ENCODE results near the gene ARHGAP33. TPM values are rescaled to one million over a fixed set of nuclear protein-coding genes. Genes with fewer than 3 reads are reported as not detected.
A peak's percentile ranks its signal among the peaks of the same experiment; 100 is the strongest.

The ARHGAP33 gene
- total and polyA plus RNA-seq, 4 experiments from 2014 or later, result 0.29 to 19.4 (median 15.8) TPM; not detected in 1

GRCh38 chr19:35744430-35745327 lies 30.7 kb upstream of the ARHGAP33 start:
- Histone ChIP-seq H3K36me3 (ENCODE audit: insufficient read depth, low read length) (no peaks in the 10 kb centered on the region), H3K9me3 (ENCODE audit: control insufficient read depth in 1 of 2, low read length in 2 of 2) (no peaks in the 10 kb centered on the region), H3K4me1 (ENCODE audit: insufficient read depth, low read length) (peaks cover 67% of the 10 kb centered on the region), H3K27ac (ENCODE audit: low read depth, low read length) (peak overlapping the region; percentile 99), H3K4me3 (ENCODE audit: low read length in 2 of 2) (peak overlapping the region; percentile 67 to 87), H3K27me3 (ENCODE audit: insufficient read depth, low read length) (no peaks in the 10 kb centered on the region)
- CTCF ChIA-PET (ENCODE audit: partially characterized antibody), result interaction anchor here (0.5 to 1.0 kb wide), 4 partner anchors 8 to 214 kb away, joined by 3 to 5 read pairs (median 3); no protein-coding TSS in a partner anchor
- POLR2A ChIA-PET (ENCODE audit: partially characterized antibody), result interaction anchor here (0.7 to 4.6 kb wide), 23 partner anchors 9 to 470 kb away, joined by 3 to 51 read pairs (median 4); partner anchors contain the start of genes COX6B1, HSPB6, KMT2B and POLR2I
- Mint-ChIP-seq H3K27ac (peak overlapping the region; percentile 98 to 100 (median 100)), H3K4me3 (peak overlapping the region; percentile 95 to 99 (median 98)), H3K36me3 (peaks cover 5 to 34% of the 10 kb centered on the region in 2 donors), H3K27me3 (no peaks in the 10 kb centered on the region), H3K4me1 (peaks cover 32 to 77% (median 52%) of the 10 kb centered on the region in 4 donors), H3K9me3 (no peaks in the 10 kb centered on the region)
- peak; percentile 96 to 97 (median 96) for DNase-seq
- intact Hi-C loops (cut with micrococcal nuclease), result loop anchor here (1.0 to 10.0 kb wide), 10 partner anchors 27 to 1630 kb away; partner anchors contain the start of genes ARHGAP33, HCST, SCGB2B2 and THAP8

GRCh38 chr19:35745328-35746086 lies 29.9 kb upstream of the ARHGAP33 start, which contains the start of the genes PSENEN and U2AF1L4:
Gene PSENEN, plus strand, starts transcription at chr19:35745651. Its CDS starts 280 bp downstream, at chr19:35745931.
Gene U2AF1L4, minus strand, starts transcription at chr19:35745418. Its CDS starts 27 bp downstream, at chr19:35745391.
- Mint-ChIP-seq H3K4me3 (peak within 1 kb of the TSS; percentile 95 to 99 (median 98)), H3K4me1 (peaks cover 33 to 72% (median 51%) of the 10 kb centered on the region in 4 donors), H3K27ac (peak within 1 kb of the TSS; percentile 98 to 100 (median 100)), H3K9me3 (no peaks in the 10 kb centered on the region), H3K27me3 (no peaks in the 10 kb centered on the region), H3K36me3 (peaks cover 5 to 32% of the 10 kb centered on the region in 2 donors)
- no peaks in the 10 kb centered on the region for H3K36me3 ChIP-seq (ENCODE audit: insufficient read depth, low read length)
- no peaks in the 10 kb centered on the region for H3K27me3 ChIP-seq (ENCODE audit: insufficient read depth, low read length)
- no peaks in the 10 kb centered on the region for H3K9me3 ChIP-seq (ENCODE audit: control insufficient read depth in 1 of 2, low read length in 2 of 2)
- H3K4me1 ChIP-seq (ENCODE audit: insufficient read depth, low read length), result peaks cover 63% of the 10 kb centered on the region
- ChIA-PET POLR2A (ENCODE audit: partially characterized antibody) (interaction anchor here (0.8 to 4.6 kb wide), 21 partner anchors 10 to 469 kb away, joined by 3 to 51 read pairs (median 4); partner anchors contain the start of genes COX6B1, HSPB6, KMT2B and POLR2I), CTCF (ENCODE audit: partially characterized antibody) (interaction anchor here (0.5 to 1.0 kb wide), 2 partner anchors 8 to 213 kb away, joined by 3 read pairs; no protein-coding TSS in a partner anchor)
- peak within 1 kb of the TSS; percentile 99 for H3K27ac ChIP-seq (ENCODE audit: low read depth, low read length)
- peak within 1 kb of the TSS; percentile 87 to 91 for H3K4me3 ChIP-seq (ENCODE audit: low read length in 2 of 2)
- peak; percentile 97 to 99 (median 99) for DNase-seq
- intact Hi-C loops (cut with micrococcal nuclease), result loop anchor here (1.0 to 10.0 kb wide), 10 partner anchors 28 to 1629 kb away; partner anchors contain the start of genes ARHGAP33, HCST, SCGB2B2 and THAP8

- Histone ChIP-seq H3K27ac (ENCODE audit: low read depth, low read length) (peak overlapping the region; percentile 99), H3K27me3 (ENCODE audit: insufficient read depth, low read length) (no peaks in the 10 kb centered on the region), H3K36me3 (ENCODE audit: insufficient read depth, low read length) (no peaks in the 10 kb centered on the region), H3K4me3 (ENCODE audit: low read length in 2 of 2) (peak overlapping the region; percentile 87 to 91), H3K9me3 (ENCODE audit: control insufficient read depth in 1 of 2, low read length in 2 of 2) (no peaks in the 10 kb centered on the region), H3K4me1 (ENCODE audit: insufficient read depth, low read length) (peaks cover 63% of the 10 kb centered on the region)
- DNase-seq, result no peak
- Mint-ChIP-seq H3K27me3 (no peaks in the 10 kb centered on the region), H3K4me3 (peak overlapping the region; percentile 95 to 99 (median 98)), H3K4me1 (peaks cover 32 to 67% (median 51%) of the 10 kb centered on the region in 4 donors), H3K36me3 (peaks cover 5 to 30% of the 10 kb centered on the region in 2 donors), H3K9me3 (no peaks in the 10 kb centered on the region), H3K27ac (peak overlapping the region; percentile 98 to 100 (median 100))
- ChIA-PET POLR2A (ENCODE audit: partially characterized antibody) (interaction anchor here (0.9 to 4.6 kb wide), 16 partner anchors 10 to 468 kb away, joined by 3 to 51 read pairs (median 4); partner anchors contain the start of genes COX6B1, HSPB6, KMT2B and POLR2I), CTCF (ENCODE audit: partially characterized antibody) (interaction anchor here (1.0 kb wide), 1 partner anchor 9 kb away, joined by 3 read pairs; no protein-coding TSS in a partner anchor)
- intact Hi-C loops (cut with micrococcal nuclease), result loop anchor here (5.0 to 10.0 kb wide), 3 partner anchors 974 to 1629 kb away; partner anchors contain the start of genes SCGB2B2, ZNF302, ZNF527 and ZNF599
Observed at GRCh38 chr19:35746087-35746462, 29.3 kb upstream of the ARHGAP33 start.

- H3K4me1 Mint-ChIP-seq, result peaks cover 32 to 63% (median 51%) of the 10 kb centered on the region in 4 donors
- intact Hi-C loops (cut with micrococcal nuclease), result loop anchor here (5.0 to 10.0 kb wide), 3 partner anchors 974 to 1628 kb away; partner anchors contain the start of genes SCGB2B2, ZNF302, ZNF527 and ZNF599
- H3K27me3 ChIP-seq (ENCODE audit: insufficient read depth, low read length), result no peaks in the 10 kb centered on the region
- peaks cover 5 to 30% of the 10 kb centered on the region in 2 donors for H3K36me3 Mint-ChIP-seq
- H3K27ac Mint-ChIP-seq, result peak overlapping the region in 4 of 7 donors; percentile 46 to 99 (median 87)
- CTCF ChIA-PET (ENCODE audit: partially characterized antibody), result no interaction called here
- POLR2A ChIA-PET (ENCODE audit: partially characterized antibody), result interaction anchor here (2.9 to 3.5 kb wide), 3 partner anchors 10 to 98 kb away, joined by 8 to 23 read pairs (median 11); partner anchors contain the start of genes COX6B1, HSPB6 and PROSER3
- peak overlapping the region; percentile 99 for H3K27ac ChIP-seq (ENCODE audit: low read depth, low read length)
- no peaks in the 10 kb centered on the region for H3K27me3 Mint-ChIP-seq
- DNase-seq, result no peak
- H3K36me3 ChIP-seq (ENCODE audit: insufficient read depth, low read length), result no peaks in the 10 kb centered on the region
- H3K9me3 Mint-ChIP-seq, result no peaks in the 10 kb centered on the region
- H3K4me1 ChIP-seq (ENCODE audit: insufficient read depth, low read length), result peaks cover 60% of the 10 kb centered on the region
- H3K4me3 ChIP-seq (ENCODE audit: low read length in 2 of 2), result peak overlapping the region in 1 of 2 donors; percentile 87
- H3K4me3 Mint-ChIP-seq, result peak overlapping the region; percentile 95 to 99 (median 98)
- no peaks in the 10 kb centered on the region for H3K9me3 ChIP-seq (ENCODE audit: control insufficient read depth in 1 of 2, low read length in 2 of 2)
Observed at GRCh38 chr19:35746531-35746930, 28.8 kb upstream of the ARHGAP33 start.

- intact Hi-C loops (cut with micrococcal nuclease), result loop anchor here (1.0 to 10.0 kb wide), 6 partner anchors 10 to 1626 kb away; partner anchors contain the start of genes ARHGAP33, PROSER3, SCGB2B2 and ZNF302
- H3K4me1 Mint-ChIP-seq, result peaks cover 25 to 49% (median 39%) of the 10 kb centered on the region in 4 donors
- Histone ChIP-seq H3K4me3 (ENCODE audit: low read length in 2 of 2) (peak within 1 kb of the TSS; percentile 63 to 93), H3K27ac (ENCODE audit: low read depth, low read length) (peak within 1 kb of the TSS; percentile 82), H3K4me1 (ENCODE audit: insufficient read depth, low read length) (peaks cover 42% of the 10 kb centered on the region), H3K9me3 (ENCODE audit: control insufficient read depth in 1 of 2, low read length in 2 of 2) (no peaks in the 10 kb centered on the region), H3K36me3 (ENCODE audit: insufficient read depth, low read length) (peaks cover 12% of the 10 kb centered on the region), H3K27me3 (ENCODE audit: insufficient read depth, low read length) (no peaks in the 10 kb centered on the region)
- DNase-seq, result peak; percentile 98 to 100 (median 99)
- CTCF ChIA-PET (ENCODE audit: partially characterized antibody), result interaction anchor here (0.7 to 2.8 kb wide), 9 partner anchors 9 to 207 kb away, joined by 3 to 11 read pairs (median 3); partner anchors contain the start of genes COX6B1, HAUS5 and HSPB6
- H3K27ac Mint-ChIP-seq, result peak within 1 kb of the TSS; percentile 88 to 98 (median 97)
- no peaks in the 10 kb centered on the region for H3K9me3 Mint-ChIP-seq
- H3K4me3 Mint-ChIP-seq, result peak within 1 kb of the TSS; percentile 97 to 99 (median 98)
- H3K27me3 Mint-ChIP-seq, result no peaks in the 10 kb centered on the region
- peaks cover 0 to 28% of the 10 kb centered on the region in 2 donors for H3K36me3 Mint-ChIP-seq
- POLR2A ChIA-PET (ENCODE audit: partially characterized antibody), result interaction anchor here (0.7 to 4.5 kb wide), 16 partner anchors 9 to 467 kb away, joined by 3 to 30 read pairs (median 4); partner anchors contain the start of genes COX6B1, HSPB6, KMT2B and PROSER3
Observed at GRCh38 chr19:35748106-35749020, 27.0 kb upstream of the ARHGAP33 start, which contains the start of gene LIN37. Gene LIN37, plus strand, starts transcription at chr19:35748576. Its CDS starts 149 bp downstream, at chr19:35748725.
